Measurements from ENCODE around the gene PARVG. TPM values are rescaled to one million over a fixed set of nuclear protein-coding genes. Genes with fewer than 3 reads are reported as not detected.

Gene PARVG
- polyA plus RNA-seq, 2 donors: 3.1 to 4.4 TPM

DNA sequence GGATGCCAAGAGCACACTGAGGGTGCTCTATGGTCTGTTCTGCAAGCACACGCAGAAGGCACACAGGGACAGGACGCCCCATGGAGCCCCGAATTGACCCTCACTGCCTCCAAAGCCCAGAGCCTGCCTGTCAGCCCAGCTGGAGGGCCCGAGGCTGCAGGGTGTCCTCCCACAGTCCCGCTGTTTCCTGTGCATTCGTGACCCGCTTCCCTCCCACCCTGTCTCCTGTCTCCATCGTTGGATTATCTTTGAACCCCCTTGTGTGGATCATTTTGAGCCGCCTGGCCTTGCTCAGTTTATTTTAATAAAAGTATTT is 25.6 kb downstream of the PARVG start:
- Histone ChIP-seq H3K9me3 (ENCODE audit: control insufficient read depth in 2 of 2, insufficient read depth in 1 of 2, low read depth in 1 of 2, low read length in 1 of 2) (no peaks in the 10 kb centered on the region), H3K4me3 (ENCODE audit: low read depth in 1 of 2, low read length in 2 of 2) (no peak overlapping the region), H3K27ac (ENCODE audit: low read depth in 2 of 2, low read length in 1 of 2) (no peak overlapping the region), H3K4me1 (ENCODE audit: control insufficient read depth in 2 of 2, insufficient read depth in 2 of 2, low read length in 1 of 2) (peaks cover 0 to 2% of the 10 kb centered on the region in 2 donors), H3K27me3 (ENCODE audit: control insufficient read depth in 1 of 2, insufficient read depth in 2 of 2, low read length in 2 of 2) (no peaks in the 10 kb centered on the region), H3K36me3 (ENCODE audit: control insufficient read depth in 2 of 2, insufficient read depth in 2 of 2, low read length in 1 of 2) (no peaks in the 10 kb centered on the region)
- WGBS, 2 donors: 82 to 83% methylated on average over 9 of the region's 9 CpGs

DNA sequence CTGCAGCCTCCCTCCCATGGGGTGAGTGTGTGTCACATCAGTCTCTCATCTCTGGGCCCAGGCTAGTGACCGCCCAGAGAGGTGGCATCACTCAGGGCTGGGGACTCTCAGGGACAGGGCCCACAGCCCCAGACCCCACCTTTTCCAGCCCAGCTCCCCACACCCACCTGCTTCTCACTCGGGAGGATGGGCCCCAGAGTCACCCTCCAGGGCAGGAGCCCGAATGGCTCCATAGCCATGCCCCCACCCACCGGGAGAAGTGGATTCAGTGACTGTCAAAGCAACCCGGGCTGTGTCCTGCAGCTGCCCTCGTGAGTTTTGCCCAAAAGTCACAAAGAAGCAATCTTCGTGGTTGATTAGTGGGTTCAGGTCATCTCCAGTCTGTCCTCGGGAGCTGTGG is 26.0 kb downstream of the PARVG start:
- H3K9me3 ChIP-seq (ENCODE audit: control insufficient read depth in 2 of 2, insufficient read depth in 1 of 2, low read depth in 1 of 2, low read length in 1 of 2): no peaks in the 10 kb centered on the region
- peaks cover 0 to 2% of the 10 kb centered on the region in 2 donors for H3K4me1 ChIP-seq (ENCODE audit: control insufficient read depth in 2 of 2, insufficient read depth in 2 of 2, low read length in 1 of 2)
- no peaks in the 10 kb centered on the region for H3K27me3 ChIP-seq (ENCODE audit: control insufficient read depth in 1 of 2, insufficient read depth in 2 of 2, low read length in 2 of 2)
- 85 to 87% methylated on average over 8 of the region's 8 CpGs for WGBS, 2 donors
- H3K36me3 ChIP-seq (ENCODE audit: control insufficient read depth in 2 of 2, insufficient read depth in 2 of 2, low read length in 1 of 2): no peaks in the 10 kb centered on the region
- H3K4me3 ChIP-seq (ENCODE audit: low read depth in 1 of 2, low read length in 2 of 2): no peak overlapping the region
- no peak overlapping the region for H3K27ac ChIP-seq (ENCODE audit: low read depth in 2 of 2, low read length in 1 of 2)

DNA sequence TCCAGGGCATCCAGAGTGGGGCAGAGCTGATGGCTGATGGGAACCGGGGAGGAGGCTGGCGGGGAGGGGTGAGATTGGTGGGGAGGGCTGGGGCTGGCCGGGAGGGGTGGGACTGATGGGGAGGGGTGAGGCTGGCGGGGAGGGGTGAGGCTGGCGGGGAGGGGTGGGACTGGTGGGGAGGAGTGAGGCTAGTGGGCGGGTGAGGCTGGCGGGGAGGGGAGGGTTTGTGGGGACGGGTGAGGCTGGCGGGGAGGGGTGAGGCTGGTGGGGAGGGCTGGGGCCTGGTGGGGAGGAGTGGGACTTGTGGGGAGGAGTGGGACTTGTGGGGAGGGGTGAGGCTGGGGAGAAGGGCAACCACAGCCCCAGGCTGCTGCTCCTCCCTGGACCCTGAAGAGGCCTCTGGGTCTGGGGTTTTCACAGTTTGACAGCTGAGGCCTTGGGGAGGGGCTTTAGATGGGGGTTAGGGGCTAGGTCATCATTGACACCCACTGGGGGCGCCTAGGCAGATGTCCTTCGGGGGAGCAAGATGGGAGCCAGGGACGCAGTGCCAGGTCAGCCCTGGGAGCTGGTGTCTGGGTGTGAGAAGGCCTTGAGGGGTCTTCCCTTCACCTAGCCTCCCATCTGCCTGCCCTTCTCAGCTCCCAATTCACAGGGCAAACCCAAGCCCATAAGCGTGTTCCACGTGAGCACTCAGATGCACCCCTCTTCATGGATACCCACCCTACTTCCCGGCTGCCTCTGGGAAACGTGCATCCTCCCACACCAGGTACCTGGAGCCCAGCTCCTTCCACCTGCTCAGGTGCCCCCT is 26.7 kb downstream of the PARVG start:
- H3K4me3 ChIP-seq (ENCODE audit: low read depth in 1 of 2, low read length in 2 of 2): no peak overlapping the region
- no peaks in the 10 kb centered on the region for H3K27me3 ChIP-seq (ENCODE audit: control insufficient read depth in 1 of 2, insufficient read depth in 2 of 2, low read length in 2 of 2)
- no peaks in the 10 kb centered on the region for H3K9me3 ChIP-seq (ENCODE audit: control insufficient read depth in 2 of 2, insufficient read depth in 1 of 2, low read depth in 1 of 2, low read length in 1 of 2)
- H3K27ac ChIP-seq (ENCODE audit: low read depth in 2 of 2, low read length in 1 of 2): no peak overlapping the region
- WGBS, 2 donors: 86 to 92% methylated on average over 12 to 16 of the region's 16 CpGs
- peaks cover 0 to 2% of the 10 kb centered on the region in 2 donors for H3K4me1 ChIP-seq (ENCODE audit: control insufficient read depth in 2 of 2, insufficient read depth in 2 of 2, low read length in 1 of 2)
- no peaks in the 10 kb centered on the region for H3K36me3 ChIP-seq (ENCODE audit: control insufficient read depth in 2 of 2, insufficient read depth in 2 of 2, low read length in 1 of 2)

DNA sequence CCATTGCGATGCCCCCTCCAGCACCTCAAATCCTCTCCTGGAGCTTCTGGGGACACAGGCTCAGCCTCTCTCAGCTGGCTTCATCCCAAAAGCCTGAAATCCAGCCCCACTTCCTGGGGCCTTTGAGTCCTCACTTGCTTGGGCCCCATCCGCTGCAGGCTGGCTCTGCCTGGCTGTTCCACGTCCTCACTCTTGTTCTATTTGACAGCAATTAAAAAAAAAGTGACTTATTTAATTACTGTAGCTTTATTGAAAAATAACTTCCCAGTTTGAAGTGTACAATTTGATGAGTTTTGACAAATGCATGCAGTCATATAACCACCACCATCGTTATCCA is 27.2 kb downstream of the PARVG start:
- H3K4me3 ChIP-seq (ENCODE audit: low read depth in 1 of 2, low read length in 2 of 2): no peak overlapping the region
- no peak overlapping the region for H3K27ac ChIP-seq (ENCODE audit: low read depth in 2 of 2, low read length in 1 of 2)
- H3K36me3 ChIP-seq (ENCODE audit: control insufficient read depth in 2 of 2, insufficient read depth in 2 of 2, low read length in 1 of 2): no peaks in the 10 kb centered on the region
- peaks cover 0 to 2% of the 10 kb centered on the region in 2 donors for H3K4me1 ChIP-seq (ENCODE audit: control insufficient read depth in 2 of 2, insufficient read depth in 2 of 2, low read length in 1 of 2)
- WGBS, 2 donors: 71 to 84% methylated on average over 4 of the region's 4 CpGs
- H3K27me3 ChIP-seq (ENCODE audit: control insufficient read depth in 1 of 2, insufficient read depth in 2 of 2, low read length in 2 of 2): no peaks in the 10 kb centered on the region
- no peaks in the 10 kb centered on the region for H3K9me3 ChIP-seq (ENCODE audit: control insufficient read depth in 2 of 2, insufficient read depth in 1 of 2, low read depth in 1 of 2, low read length in 1 of 2)

DNA sequence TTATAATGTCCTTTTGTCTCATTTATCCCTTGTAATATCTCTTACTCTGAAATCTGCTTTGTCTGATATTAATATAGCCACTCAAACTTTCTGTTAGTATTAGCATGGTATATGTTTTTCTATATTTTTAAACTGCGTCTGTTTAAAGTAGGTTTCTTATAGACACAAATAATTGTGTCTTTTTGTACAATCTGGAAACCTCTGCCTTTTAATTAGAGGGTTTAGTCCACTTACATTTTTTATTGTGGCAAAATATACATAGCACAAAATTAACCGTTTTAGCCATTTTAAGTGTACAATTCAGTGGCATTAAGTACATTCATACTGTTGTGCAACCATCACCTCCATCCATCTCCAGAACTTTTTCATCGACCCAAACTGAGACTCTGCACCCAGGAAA is 28.6 kb downstream of the PARVG start:
- Histone ChIP-seq H3K9me3 (ENCODE audit: control insufficient read depth in 2 of 2, insufficient read depth in 1 of 2, low read depth in 1 of 2, low read length in 1 of 2) (no peaks in the 10 kb centered on the region), H3K4me1 (ENCODE audit: control insufficient read depth in 2 of 2, insufficient read depth in 2 of 2, low read length in 1 of 2) (peaks cover 0 to 2% of the 10 kb centered on the region in 2 donors), H3K27ac (ENCODE audit: low read depth in 2 of 2, low read length in 1 of 2) (no peak overlapping the region), H3K36me3 (ENCODE audit: control insufficient read depth in 2 of 2, insufficient read depth in 2 of 2, low read length in 1 of 2) (no peaks in the 10 kb centered on the region), H3K27me3 (ENCODE audit: control insufficient read depth in 1 of 2, insufficient read depth in 2 of 2, low read length in 2 of 2) (no peaks in the 10 kb centered on the region), H3K4me3 (ENCODE audit: low read depth in 1 of 2, low read length in 2 of 2) (no peak overlapping the region)
- 89 to 91% methylated on average over 3 of the region's 3 CpGs for WGBS, 2 donors

DNA sequence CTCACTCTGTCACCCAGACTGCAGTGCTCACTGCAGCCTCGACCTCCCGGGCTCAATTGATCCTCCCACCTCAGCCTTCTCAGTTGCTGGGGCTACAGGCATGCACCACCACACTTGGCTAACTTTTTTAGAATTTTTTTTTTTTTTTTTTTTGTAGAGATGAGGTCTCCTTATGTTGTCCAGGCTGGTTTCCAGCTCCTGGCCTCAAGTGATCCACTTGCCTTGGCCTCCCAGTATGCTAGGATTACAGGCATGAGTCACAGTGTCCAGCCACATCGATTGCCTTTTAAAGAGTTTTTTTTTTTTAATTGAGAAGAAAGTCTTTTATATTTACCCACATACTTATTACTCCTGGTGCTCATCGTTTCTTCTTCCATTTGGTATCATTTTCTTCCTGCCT is 30.0 kb downstream of the PARVG start:
- Histone ChIP-seq H3K4me3 (ENCODE audit: low read depth in 1 of 2, low read length in 2 of 2) (no peak overlapping the region), H3K9me3 (ENCODE audit: control insufficient read depth in 2 of 2, insufficient read depth in 1 of 2, low read depth in 1 of 2, low read length in 1 of 2) (peaks cover 0 to 1% of the 10 kb centered on the region in 2 donors), H3K27me3 (ENCODE audit: control insufficient read depth in 1 of 2, insufficient read depth in 2 of 2, low read length in 2 of 2) (no peaks in the 10 kb centered on the region), H3K27ac (ENCODE audit: low read depth in 2 of 2, low read length in 1 of 2) (no peak overlapping the region), H3K4me1 (ENCODE audit: control insufficient read depth in 2 of 2, insufficient read depth in 2 of 2, low read length in 1 of 2) (no peaks in the 10 kb centered on the region), H3K36me3 (ENCODE audit: control insufficient read depth in 2 of 2, insufficient read depth in 2 of 2, low read length in 1 of 2) (no peaks in the 10 kb centered on the region)
- WGBS, 2 donors: 65 to 68% methylated on average over 4 of the region's 4 CpGs

DNA sequence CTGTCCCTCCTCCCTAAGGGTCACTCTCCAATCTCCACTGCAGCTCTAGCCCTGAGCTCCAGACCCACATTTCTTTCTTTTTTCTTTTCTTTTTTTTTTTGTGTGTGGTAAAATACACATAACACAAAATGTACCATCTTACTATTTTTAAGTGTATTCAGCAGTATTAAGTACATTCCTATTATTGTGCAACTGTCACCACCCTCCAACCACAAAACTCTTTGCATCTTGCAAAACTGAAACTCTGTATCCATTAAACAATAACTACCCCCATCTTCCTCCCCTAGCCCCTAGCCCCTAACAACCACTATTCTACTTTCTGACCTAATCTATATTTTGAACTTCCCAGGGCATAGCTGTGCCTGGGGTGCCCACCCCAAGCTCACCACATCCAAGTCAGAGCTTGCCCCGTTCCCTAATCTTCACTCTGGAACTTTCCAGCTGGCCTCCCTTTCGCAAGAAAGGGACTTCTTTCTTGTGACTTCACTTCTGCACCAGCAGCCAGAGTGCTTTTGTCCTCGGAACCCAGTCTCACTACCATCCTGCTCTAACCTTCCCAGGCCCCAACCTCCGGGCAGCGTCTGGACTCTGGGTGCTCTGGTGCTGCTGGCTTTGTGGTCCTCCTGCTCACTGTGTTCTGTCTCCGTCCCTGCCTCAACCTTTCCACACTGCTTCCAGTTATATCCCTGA is 30.7 kb downstream of the PARVG start:
- Histone ChIP-seq H3K4me1 (ENCODE audit: control insufficient read depth in 2 of 2, insufficient read depth in 2 of 2, low read length in 1 of 2) (no peaks in the 10 kb centered on the region), H3K36me3 (ENCODE audit: control insufficient read depth in 2 of 2, insufficient read depth in 2 of 2, low read length in 1 of 2) (no peaks in the 10 kb centered on the region), H3K27ac (ENCODE audit: low read depth in 2 of 2, low read length in 1 of 2) (no peak overlapping the region), H3K27me3 (ENCODE audit: control insufficient read depth in 1 of 2, insufficient read depth in 2 of 2, low read length in 2 of 2) (no peaks in the 10 kb centered on the region), H3K9me3 (ENCODE audit: control insufficient read depth in 2 of 2, insufficient read depth in 1 of 2, low read depth in 1 of 2, low read length in 1 of 2) (peaks cover 0 to 1% of the 10 kb centered on the region in 2 donors), H3K4me3 (ENCODE audit: low read depth in 1 of 2, low read length in 2 of 2) (no peak overlapping the region)
- WGBS, 2 donors: 64 to 68% methylated on average over 6 of the region's 6 CpGs

DNA sequence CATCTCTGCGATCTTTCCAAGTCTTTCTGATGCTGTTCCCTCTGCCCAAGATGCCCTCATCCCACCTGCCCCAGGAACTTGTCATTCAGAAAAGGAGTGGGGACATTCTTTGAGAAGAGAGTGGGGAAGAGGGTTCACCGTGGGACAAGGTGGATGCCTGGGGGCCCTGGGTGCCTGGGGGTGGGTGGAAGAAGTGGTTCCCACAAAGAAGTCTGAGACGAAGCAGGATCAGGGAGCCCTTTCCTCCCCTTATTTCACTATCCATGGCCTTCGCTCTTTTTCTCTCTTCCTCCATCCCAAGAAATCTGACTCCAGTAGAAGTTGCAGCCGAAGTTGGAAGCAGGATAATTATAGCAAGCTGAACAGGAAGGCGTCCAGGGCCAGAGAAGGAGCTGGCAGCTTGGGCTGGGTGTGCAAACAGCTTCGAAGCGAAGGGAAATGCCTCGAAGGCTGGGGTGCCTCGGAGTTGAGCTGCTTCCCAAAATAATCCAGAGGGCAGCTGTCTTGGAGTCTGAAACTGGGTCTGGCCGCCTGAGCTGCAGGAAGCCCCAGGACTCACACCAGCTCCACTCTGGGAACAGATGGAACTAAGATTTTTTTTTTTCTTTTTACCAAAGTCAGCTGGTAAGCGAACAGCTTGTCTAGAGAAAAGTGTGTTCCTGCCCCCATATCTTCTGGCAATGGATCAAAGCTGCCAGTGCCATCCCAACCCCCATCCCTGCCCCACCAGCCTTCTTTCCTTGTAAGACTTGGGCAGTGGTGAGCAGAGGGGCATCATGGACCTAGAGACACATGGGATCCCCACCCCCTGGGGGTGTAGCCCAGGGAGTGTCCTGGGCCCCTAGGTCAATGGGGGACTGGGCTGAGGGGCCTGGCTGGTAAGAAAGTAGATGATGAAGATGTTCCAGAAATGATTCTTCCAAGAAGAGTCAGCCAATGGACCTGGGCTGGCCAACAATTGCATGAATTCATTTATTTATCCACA is 31.5 kb downstream of the PARVG start:
- Histone ChIP-seq H3K4me1 (ENCODE audit: control insufficient read depth in 2 of 2, insufficient read depth in 2 of 2, low read length in 1 of 2) (no peaks in the 10 kb centered on the region), H3K9me3 (ENCODE audit: control insufficient read depth in 2 of 2, insufficient read depth in 1 of 2, low read depth in 1 of 2, low read length in 1 of 2) (peaks cover 0 to 1% of the 10 kb centered on the region in 2 donors), H3K4me3 (ENCODE audit: low read depth in 1 of 2, low read length in 2 of 2) (no peak overlapping the region), H3K27ac (ENCODE audit: low read depth in 2 of 2, low read length in 1 of 2) (no peak overlapping the region), H3K36me3 (ENCODE audit: control insufficient read depth in 2 of 2, insufficient read depth in 2 of 2, low read length in 1 of 2) (no peaks in the 10 kb centered on the region), H3K27me3 (ENCODE audit: control insufficient read depth in 1 of 2, insufficient read depth in 2 of 2, low read length in 2 of 2) (no peaks in the 10 kb centered on the region)
- 36 to 43% methylated on average over 12 of the region's 12 CpGs for WGBS, 2 donors

DNA sequence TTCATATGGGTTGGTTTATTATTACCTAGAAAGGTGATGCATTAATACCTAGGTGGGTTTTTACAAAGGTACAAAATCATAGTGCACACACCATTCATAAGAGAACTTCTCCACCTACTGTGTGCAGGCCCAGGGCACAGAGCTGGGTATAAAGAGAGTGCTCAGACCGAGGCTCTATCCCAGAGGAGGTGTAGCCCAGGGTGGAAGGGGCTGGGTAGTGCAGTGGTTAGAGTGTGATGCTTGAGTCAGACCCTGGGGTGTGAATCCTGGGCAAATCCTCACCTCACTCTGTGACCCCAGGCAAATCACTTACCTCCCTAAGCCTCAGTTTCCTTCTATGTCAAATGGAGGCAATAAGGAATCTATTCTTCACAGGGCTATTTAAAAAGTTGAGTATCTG is 32.2 kb downstream of the PARVG start:
- H3K4me1 ChIP-seq (ENCODE audit: control insufficient read depth in 2 of 2, insufficient read depth in 2 of 2, low read length in 1 of 2): no peaks in the 10 kb centered on the region
- H3K36me3 ChIP-seq (ENCODE audit: control insufficient read depth in 2 of 2, insufficient read depth in 2 of 2, low read length in 1 of 2): no peaks in the 10 kb centered on the region
- no peak overlapping the region for H3K27ac ChIP-seq (ENCODE audit: low read depth in 2 of 2, low read length in 1 of 2)
- WGBS, 2 donors: 91 to 100% methylated on average over 1 of the region's 1 CpG
- H3K27me3 ChIP-seq (ENCODE audit: control insufficient read depth in 1 of 2, insufficient read depth in 2 of 2, low read length in 2 of 2): no peaks in the 10 kb centered on the region
- no peak overlapping the region for H3K4me3 ChIP-seq (ENCODE audit: low read depth in 1 of 2, low read length in 2 of 2)
- H3K9me3 ChIP-seq (ENCODE audit: control insufficient read depth in 2 of 2, insufficient read depth in 1 of 2, low read depth in 1 of 2, low read length in 1 of 2): peaks cover 0 to 1% of the 10 kb centered on the region in 2 donors
